Measurements from ENCODE around the gene RPP30.

RPP30 gene

GRCh38 chr10:90919683-90920574 lies 48.2 kb downstream of the RPP30 start:
- no peak for ATAC-seq
- no peaks in the 10 kb centered on the region for H3K4me1 Mint-ChIP-seq
- no peak for DNase-seq
- H3K4me3 Mint-ChIP-seq: no peak overlapping the region
- peaks cover 23% of the 10 kb centered on the region for H3K27me3 Mint-ChIP-seq
- no peak overlapping the region for H3K27ac Mint-ChIP-seq
- H3K9me3 Mint-ChIP-seq: no peaks in the 10 kb centered on the region

- H3K27ac Mint-ChIP-seq: no peak within 1 kb of the TSS
- no peaks in the 10 kb centered on the region for H3K4me1 Mint-ChIP-seq
- no peak within 1 kb of the TSS for H3K4me3 Mint-ChIP-seq
- peaks cover 16% of the 10 kb centered on the region for H3K27me3 Mint-ChIP-seq
- DNase-seq (no peak), ATAC-seq (no peak)
- no peaks in the 10 kb centered on the region for H3K9me3 Mint-ChIP-seq
Observed at GRCh38 chr10:90920986-90921666, 49.4 kb downstream of the RPP30 start, which contains the start of gene ANKRD1. TSS of gene ANKRD1 (minus strand) at chr10:90921087. CDS start at chr10:90921027, 60 bp downstream.

- Mint-ChIP-seq H3K4me1 (no peaks in the 10 kb centered on the region), H3K27me3 (peaks cover 11% of the 10 kb centered on the region), H3K9me3 (no peaks in the 10 kb centered on the region), H3K27ac (no peak overlapping the region), H3K4me3 (no peak overlapping the region)
- no peak for ATAC-seq
- DNase-seq: no peak
Observed at GRCh38 chr10:90921906-90922305, 50.1 kb downstream of the RPP30 start.

- DNase-seq (no peak), ATAC-seq (no peak)
- H3K4me3 Mint-ChIP-seq: no peak overlapping the region
- no peaks in the 10 kb centered on the region for H3K4me1 Mint-ChIP-seq
- no peaks in the 10 kb centered on the region for H3K9me3 Mint-ChIP-seq
- no peak overlapping the region for H3K27ac Mint-ChIP-seq
- H3K27me3 Mint-ChIP-seq: peaks cover 10% of the 10 kb centered on the region
Observed at GRCh38 chr10:90923111-90923731, 51.4 kb downstream of the RPP30 start.

GRCh38 chr10:90924552-90924951 lies 52.8 kb downstream of the RPP30 start:
- H3K9me3 Mint-ChIP-seq: no peaks in the 10 kb centered on the region
- H3K4me1 Mint-ChIP-seq: no peaks in the 10 kb centered on the region
- H3K27me3 Mint-ChIP-seq: peaks cover 15% of the 10 kb centered on the region
- DNase-seq (no peak), ATAC-seq (no peak)
- no peak overlapping the region for H3K27ac Mint-ChIP-seq
- no peak overlapping the region for H3K4me3 Mint-ChIP-seq

GRCh38 chr10:90925079-90926029 lies 53.6 kb downstream of the RPP30 start:
- DNase-seq (no peak), ATAC-seq (no peak)
- no peak overlapping the region for H3K4me3 Mint-ChIP-seq
- no peaks in the 10 kb centered on the region for H3K4me1 Mint-ChIP-seq
- no peak overlapping the region for H3K27ac Mint-ChIP-seq
- no peaks in the 10 kb centered on the region for H3K9me3 Mint-ChIP-seq
- peaks cover 23% of the 10 kb centered on the region for H3K27me3 Mint-ChIP-seq

- ATAC-seq: no peak
- H3K27me3 Mint-ChIP-seq: peaks cover 33% of the 10 kb centered on the region
Observed at GRCh38 chr10:90927293-90927692, 55.5 kb downstream of the RPP30 start.

GRCh38 chr10:90929179-90929578 lies 57.4 kb downstream of the RPP30 start:
- no peaks in the 10 kb centered on the region for H3K4me1 Mint-ChIP-seq
- no peak overlapping the region for H3K27ac Mint-ChIP-seq
- H3K9me3 Mint-ChIP-seq: no peaks in the 10 kb centered on the region
- no peak for ATAC-seq
- H3K4me3 Mint-ChIP-seq: no peak overlapping the region
- DNase-seq: no peak
- H3K27me3 Mint-ChIP-seq: peaks cover 25% of the 10 kb centered on the region

More at GRCh38 chr10:90927293-90927692, 55.5 kb downstream of the RPP30 start:
- DNase-seq: no peak
- Mint-ChIP-seq H3K4me3 (no peak overlapping the region), H3K27ac (no peak overlapping the region), H3K9me3 (no peaks in the 10 kb centered on the region), H3K4me1 (no peaks in the 10 kb centered on the region)

- no peak for DNase-seq
- no peak for ATAC-seq
- H3K4me3 Mint-ChIP-seq: no peak overlapping the region
- no peaks in the 10 kb centered on the region for H3K4me1 Mint-ChIP-seq
- no peaks in the 10 kb centered on the region for H3K9me3 Mint-ChIP-seq
- H3K27me3 Mint-ChIP-seq: peaks cover 25% of the 10 kb centered on the region
- H3K27ac Mint-ChIP-seq: no peak overlapping the region
Observed at GRCh38 chr10:90930070-90930837, 58.5 kb downstream of the RPP30 start.

- Mint-ChIP-seq H3K9me3 (no peaks in the 10 kb centered on the region), H3K4me3 (no peak overlapping the region), H3K4me1 (no peaks in the 10 kb centered on the region), H3K27ac (peak overlapping the region in 1 of 2 donors; percentile 47), H3K27me3 (peaks cover 25% of the 10 kb centered on the region)
- ATAC-seq: no peak
- DNase-seq: no peak
Observed at GRCh38 chr10:90930971-90931871, 59.4 kb downstream of the RPP30 start.

- no peaks in the 10 kb centered on the region for H3K9me3 Mint-ChIP-seq
- no peak overlapping the region for H3K4me3 Mint-ChIP-seq
- H3K27me3 Mint-ChIP-seq: peaks cover 7% of the 10 kb centered on the region
- ATAC-seq (no peak), DNase-seq (no peak)
- H3K27ac Mint-ChIP-seq: no peak overlapping the region
- H3K4me1 Mint-ChIP-seq: no peaks in the 10 kb centered on the region
Observed at GRCh38 chr10:90935581-90936275, 64.0 kb downstream of the RPP30 start.

GRCh38 chr10:90936276-90936659 lies 64.5 kb downstream of the RPP30 start:
- no peak for ATAC-seq
- no peaks in the 10 kb centered on the region for H3K4me1 Mint-ChIP-seq
- H3K27ac Mint-ChIP-seq: no peak overlapping the region
- H3K9me3 Mint-ChIP-seq: no peaks in the 10 kb centered on the region
- no peak for DNase-seq
- H3K27me3 Mint-ChIP-seq: peaks cover 2% of the 10 kb centered on the region
- no peak overlapping the region for H3K4me3 Mint-ChIP-seq

- Mint-ChIP-seq H3K4me3 (no peak overlapping the region), H3K9me3 (no peaks in the 10 kb centered on the region), H3K27ac (peak overlapping the region in 1 of 2 donors; percentile 61), H3K27me3 (no peaks in the 10 kb centered on the region), H3K4me1 (no peaks in the 10 kb centered on the region)
- no peak for ATAC-seq
- DNase-seq: no peak
Observed at GRCh38 chr10:90937645-90938258, 66.0 kb downstream of the RPP30 start.

Data from stimulated activated naive CD8-positive, alpha-beta T cell treated with anti-CD3 and anti-CD28 coated beads, Interleukin-15, amount 100 ng/mL, for 72 hours (primary cell).